Parietal lobe (tissue), 1 donor: ENCODE data around the gene POMC. TPM values are rescaled to one million over a fixed set of nuclear protein-coding genes. Genes with fewer than 3 reads are reported as not detected.

Experiments used
- total RNA-seq: library from RNA; depleted of rRNA; stranded (reverse); fragments of >200 nt; gene quantifications from one replicate; pipeline ENCODE4 v1.2.3, GENCODE V29; 2014

POMC gene
- 2.8 TPM for total RNA-seq

GRCh38 chr2:25168256-25169072, at the start of gene POMC:
Gene POMC (minus strand): TSS chr2:25168580. CDS start chr2:25164772, 3,808 bp downstream.

Other genes starting within 250 kb of the POMC start
- gene ADCY3, start 248.3 kb downstream of the POMC start, total RNA-seq = 35.4 TPM
- 18.5 TPM for gene DNAJC27, start 196.6 kb downstream of the POMC start, total RNA-seq
- gene EFR3B, start 126.5 kb downstream of the POMC start, total RNA-seq = 69.5 TPM
- 65.7 TPM for gene DNMT3A, start 173.3 kb upstream of the POMC start, total RNA-seq